Coronary artery (tissue), 2 donors: ENCODE measurements around the gene GNAI3.

Experiments
- DNase-seq: peaks from one replicate; pipeline ENCODE4 v3.0.0-alpha.2; 2017; ENCODE audit warnings: low spot score
- H3K27ac ChIP-seq, 2 donors: fragments of 200-600 bp; sonication (generic); one replicate each; pipeline ENCODE4 v1.5.1; 2016 to 2019
- H3K4me3 ChIP-seq: fragments of 200-600 bp; sonication (generic); 2 replicates; pipeline ENCODE4 v1.5.1; 2016; ENCODE audit warnings: mild to moderate bottlenecking, moderate library complexity
- TF ChIP-seq, protein P1 (sequence below): fragments of 200-600 bp; sonication (generic); IDR thresholded peaks from one replicate; pipeline ENCODE4 v1.5.1; 2019; ENCODE audit warnings: antibody characterized with exemption

The GNAI3 gene

DNA sequence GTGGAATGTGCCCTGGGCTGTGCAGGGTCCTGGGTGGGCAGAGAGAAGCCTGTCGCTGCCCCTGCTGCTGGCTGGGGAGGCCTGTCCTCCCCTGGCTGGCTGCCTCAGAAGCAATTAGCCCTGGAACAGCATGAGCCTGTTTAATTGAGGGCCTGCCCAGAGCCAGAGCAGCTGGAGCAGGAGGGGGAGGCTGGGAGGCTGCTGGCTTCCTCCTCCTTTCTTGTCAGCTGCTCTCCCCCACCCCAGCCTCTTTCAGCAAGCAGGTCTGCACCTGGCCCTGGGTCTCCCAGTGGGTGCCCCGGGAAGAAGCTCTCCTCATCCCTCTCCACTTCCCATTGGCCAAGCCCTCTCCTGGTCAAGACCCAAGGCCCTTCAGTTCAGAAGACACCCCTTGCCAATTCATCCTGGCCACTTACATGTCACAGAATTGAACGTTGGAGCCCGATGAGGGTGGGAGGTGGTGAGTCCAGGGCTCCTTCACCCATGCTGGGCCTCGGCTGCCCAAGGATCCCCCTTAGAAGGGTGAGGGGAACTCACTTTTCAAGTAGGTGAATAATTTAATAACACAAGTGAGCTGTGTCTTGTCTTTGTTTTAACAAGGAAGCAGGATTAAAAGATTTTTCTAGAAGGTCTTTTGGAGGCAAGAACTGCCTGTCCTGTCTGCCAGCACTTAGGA lies 84.4 kb downstream of the GNAI3 start:
- DNase-seq: peak; percentile 40
- no peak overlapping the region for H3K27ac ChIP-seq
- TF ChIP-seq, protein P1, sequence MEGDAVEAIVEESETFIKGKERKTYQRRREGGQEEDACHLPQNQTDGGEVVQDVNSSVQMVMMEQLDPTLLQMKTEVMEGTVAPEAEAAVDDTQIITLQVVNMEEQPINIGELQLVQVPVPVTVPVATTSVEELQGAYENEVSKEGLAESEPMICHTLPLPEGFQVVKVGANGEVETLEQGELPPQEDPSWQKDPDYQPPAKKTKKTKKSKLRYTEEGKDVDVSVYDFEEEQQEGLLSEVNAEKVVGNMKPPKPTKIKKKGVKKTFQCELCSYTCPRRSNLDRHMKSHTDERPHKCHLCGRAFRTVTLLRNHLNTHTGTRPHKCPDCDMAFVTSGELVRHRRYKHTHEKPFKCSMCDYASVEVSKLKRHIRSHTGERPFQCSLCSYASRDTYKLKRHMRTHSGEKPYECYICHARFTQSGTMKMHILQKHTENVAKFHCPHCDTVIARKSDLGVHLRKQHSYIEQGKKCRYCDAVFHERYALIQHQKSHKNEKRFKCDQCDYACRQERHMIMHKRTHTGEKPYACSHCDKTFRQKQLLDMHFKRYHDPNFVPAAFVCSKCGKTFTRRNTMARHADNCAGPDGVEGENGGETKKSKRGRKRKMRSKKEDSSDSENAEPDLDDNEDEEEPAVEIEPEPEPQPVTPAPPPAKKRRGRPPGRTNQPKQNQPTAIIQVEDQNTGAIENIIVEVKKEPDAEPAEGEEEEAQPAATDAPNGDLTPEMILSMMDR: no peak
- no peak overlapping the region for H3K4me3 ChIP-seq

GRCh38 chr1:109634292-109634691 lies 85.9 kb downstream of the GNAI3 start:
- TF ChIP-seq, protein P1: no peak
- no peak for DNase-seq
- Histone ChIP-seq H3K27ac (no peak overlapping the region), H3K4me3 (no peak overlapping the region)

- Histone ChIP-seq H3K27ac (no peak overlapping the region), H3K4me3 (no peak overlapping the region)
- TF ChIP-seq, protein P1: no peak
- DNase-seq: peak; percentile 69
These were observed 86.6 kb downstream of the GNAI3 start for GRCh38 chr1:109634771-109635750.

- TF ChIP-seq, protein P1: no peak
- peak; percentile 59 for DNase-seq
- H3K27ac ChIP-seq: no peak overlapping the region
These were observed 87.4 kb downstream of the GNAI3 start for GRCh38 chr1:109635862-109636200.

GRCh38 chr1:109636201-109636952 lies 88.0 kb downstream of the GNAI3 start:
- no peak for DNase-seq
- TF ChIP-seq, protein P1: no peak
- H3K4me3 ChIP-seq: no peak overlapping the region
- no peak overlapping the region for H3K27ac ChIP-seq

More at GRCh38 chr1:109635862-109636200, 87.4 kb downstream of the GNAI3 start:
- no peak overlapping the region for H3K4me3 ChIP-seq

GRCh38 chr1:109637446-109637845 lies 89.0 kb downstream of the GNAI3 start:
- no peak overlapping the region for H3K4me3 ChIP-seq
- TF ChIP-seq, protein P1: no peak
- DNase-seq: no peak
- H3K27ac ChIP-seq: no peak overlapping the region
